T-helper 17 cell (primary cell): Measurements from ENCODE around the gene GRPEL1. TPM values are rescaled to one million over a fixed set of nuclear protein-coding genes. Genes with fewer than 3 reads are reported as not detected.
A peak's percentile ranks its signal among the peaks of the same experiment; 100 is the strongest.

Source experiments
- ATAC-seq: fragments of 150-1000 bp; cut with Tn5 transposase; 2 replicates; pipeline ENCODE4 v1.10.0; 2021; ENCODE audit warnings: mild to moderate bottlenecking, moderate library complexity
- DNase-seq, 3 donors: peaks; one replicate each; pipeline versions ENCODE4 v3.0.0 to v3.0.0-alpha.2; 2020 to 2021
- H3K9me3 ChIP-seq: one replicate; pipeline ENCODE4 v1.7.0; 2013; ENCODE audit warnings: low read length, mild to moderate bottlenecking; ENCODE audit not compliant: control insufficient read depth, poor library complexity, severe bottlenecking
- H3K27ac Mint-ChIP-seq: one replicate; pipeline ENCODE4 v1.8.0; 2022; ENCODE audit warnings: mild to moderate bottlenecking, moderate library complexity, mixed read lengths
- H3K27me3 Mint-ChIP-seq: one replicate; pipeline ENCODE4 v1.8.0; 2022; ENCODE audit warnings: mixed read lengths
- H3K36me3 Mint-ChIP-seq: one replicate; pipeline ENCODE4 v1.8.0; 2022; ENCODE audit warnings: low read depth, mixed read lengths
- H3K4me1 Mint-ChIP-seq: one replicate; pipeline ENCODE4 v1.8.0; 2022; ENCODE audit warnings: mild to moderate bottlenecking, mixed read lengths
- H3K4me3 Mint-ChIP-seq: one replicate; pipeline ENCODE4 v1.8.0; 2022; ENCODE audit warnings: mild to moderate bottlenecking, moderate library complexity, mixed read lengths
- total RNA-seq, 4 donors: library from RNA in 2 of 4; stranded (reverse) in 2 of 4; gene quantifications; one replicate each; pipeline ENCODE4 v1.2.3 and lab custom pipeline; 2022 to 2026

GRPEL1 gene
- total RNA-seq, 2 donors from 2014 or later = 45.8 to 47.1 TPM

GRCh38 chr4:7017446-7018048, 50.3 kb downstream of the GRPEL1 start:
- Mint-ChIP-seq H3K4me3 (no peak overlapping the region), H3K27ac (peak overlapping the region; percentile 16), H3K4me1 (peaks cover 11% of the 10 kb centered on the region), H3K27me3 (no peaks in the 10 kb centered on the region), H3K36me3 (peaks cover 5% of the 10 kb centered on the region)
- ATAC-seq (no peak), DNase-seq (no peak)
- H3K9me3 ChIP-seq = no peaks in the 10 kb centered on the region

- ATAC-seq = no peak
- H3K27ac Mint-ChIP-seq = no peak overlapping the region
- H3K36me3 Mint-ChIP-seq = peaks cover 5% of the 10 kb centered on the region
Observed at GRCh38 chr4:7016512-7016911, 51.4 kb downstream of the GRPEL1 start.

GRCh38 chr4:7016086-7016485, 51.8 kb downstream of the GRPEL1 start:
- DNase-seq = no peak
- Mint-ChIP-seq H3K27me3 (no peaks in the 10 kb centered on the region), H3K36me3 (peaks cover 5% of the 10 kb centered on the region), H3K4me3 (no peak overlapping the region), H3K27ac (no peak overlapping the region), H3K4me1 (peaks cover 9% of the 10 kb centered on the region)
- no peak for ATAC-seq
- no peaks in the 10 kb centered on the region for H3K9me3 ChIP-seq

More at GRCh38 chr4:7016512-7016911, 51.4 kb downstream of the GRPEL1 start:
- DNase-seq = no peak
- no peak overlapping the region for H3K4me3 Mint-ChIP-seq
- peaks cover 9% of the 10 kb centered on the region for H3K4me1 Mint-ChIP-seq
- H3K9me3 ChIP-seq = no peaks in the 10 kb centered on the region
- H3K27me3 Mint-ChIP-seq = no peaks in the 10 kb centered on the region

- Mint-ChIP-seq H3K4me1 (peaks cover 7% of the 10 kb centered on the region), H3K27ac (no peak overlapping the region), H3K4me3 (no peak overlapping the region), H3K27me3 (no peaks in the 10 kb centered on the region), H3K36me3 (peaks cover 5% of the 10 kb centered on the region)
- H3K9me3 ChIP-seq = no peaks in the 10 kb centered on the region
- ATAC-seq (no peak), DNase-seq (no peak)
Observed at GRCh38 chr4:7015383-7016035, 52.4 kb downstream of the GRPEL1 start.

GRCh38 chr4:7014815-7015214, 53.0 kb downstream of the GRPEL1 start:
- no peaks in the 10 kb centered on the region for H3K9me3 ChIP-seq
- peaks cover 7% of the 10 kb centered on the region for H3K4me1 Mint-ChIP-seq
- H3K27ac Mint-ChIP-seq = no peak overlapping the region
- DNase-seq (no peak), ATAC-seq (no peak)
- no peaks in the 10 kb centered on the region for H3K27me3 Mint-ChIP-seq
- peak overlapping the region; percentile 63 for H3K4me3 Mint-ChIP-seq
- peaks cover 5% of the 10 kb centered on the region for H3K36me3 Mint-ChIP-seq

GRCh38 chr4:7013175-7013574, 54.7 kb downstream of the GRPEL1 start:
- no peak for ATAC-seq
- peaks cover 9% of the 10 kb centered on the region for H3K36me3 Mint-ChIP-seq
- no peaks in the 10 kb centered on the region for H3K9me3 ChIP-seq
- DNase-seq = no peak
- peaks cover 11% of the 10 kb centered on the region for H3K4me1 Mint-ChIP-seq
- H3K27me3 Mint-ChIP-seq = no peaks in the 10 kb centered on the region
- H3K4me3 Mint-ChIP-seq = no peak overlapping the region
- no peak overlapping the region for H3K27ac Mint-ChIP-seq

- no peaks in the 10 kb centered on the region for H3K9me3 ChIP-seq
- Mint-ChIP-seq H3K36me3 (peaks cover 4% of the 10 kb centered on the region), H3K27ac (peak overlapping the region; percentile 75), H3K4me1 (peaks cover 6% of the 10 kb centered on the region), H3K4me3 (no peak overlapping the region), H3K27me3 (no peaks in the 10 kb centered on the region)
- ATAC-seq (no peak), DNase-seq (no peak)
Observed at GRCh38 chr4:7009564-7009963, 58.3 kb downstream of the GRPEL1 start.

Other genes with a start within 250 kb of the GRPEL1 start
- gene TBC1D14, start 158.2 kb downstream of the GRPEL1 start, total RNA-seq = 10 to 100 TPM; 49.1 to 55.2 TPM
- gene TADA2B, start 24.7 kb downstream of the GRPEL1 start, total RNA-seq = 10 to 100 TPM; 31.8 to 40.9 TPM
- not detected for gene SORCS2, start 124.5 kb upstream of the GRPEL1 start, total RNA-seq